ENCODE data around the gene BCOR.

The BCOR gene

GRCh38 chrX:40097504-40098263, at the start of gene BCOR:
Gene BCOR (minus strand): TSS chrX:40097958. CDS start chrX:40077929, 20,029 bp downstream.
- DNase-seq (ENCODE audit: low read depth in 2 of 2) = peak; percentile 57 to 66

GRCh38 chrX:40147126-40147952, 49.6 kb upstream of the BCOR start:
- DNase-seq (ENCODE audit: low read depth in 2 of 2) = no peak

- no peak for DNase-seq (ENCODE audit: low read depth in 2 of 2)
Measured at GRCh38 chrX:40146262-40147125, 48.7 kb upstream of the BCOR start.

DNA sequence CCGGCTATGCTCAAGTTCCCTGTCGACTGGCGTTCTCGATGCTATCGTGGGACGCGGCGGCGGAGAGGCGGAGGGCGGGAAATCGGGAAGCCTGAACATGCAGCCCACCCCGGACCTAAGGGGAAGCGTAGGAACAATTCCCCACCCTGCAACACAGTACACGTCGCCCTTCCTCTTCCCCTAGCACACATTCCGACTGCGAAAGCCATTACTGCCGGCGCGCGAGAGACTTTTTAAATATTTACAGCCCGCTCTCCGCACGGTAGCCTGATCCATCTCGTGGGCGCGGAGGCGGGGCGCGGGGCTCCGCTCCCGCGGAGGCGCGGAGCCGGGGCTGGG, 48.1 kb upstream of the BCOR start:
- no peak for DNase-seq (ENCODE audit: low read depth in 2 of 2)

GRCh38 chrX:40145001-40145922, 47.5 kb upstream of the BCOR start:
- no peak for DNase-seq (ENCODE audit: low read depth in 2 of 2)

GRCh38 chrX:40144576-40144975, 46.8 kb upstream of the BCOR start:
- DNase-seq (ENCODE audit: low read depth in 2 of 2) = no peak

DNA sequence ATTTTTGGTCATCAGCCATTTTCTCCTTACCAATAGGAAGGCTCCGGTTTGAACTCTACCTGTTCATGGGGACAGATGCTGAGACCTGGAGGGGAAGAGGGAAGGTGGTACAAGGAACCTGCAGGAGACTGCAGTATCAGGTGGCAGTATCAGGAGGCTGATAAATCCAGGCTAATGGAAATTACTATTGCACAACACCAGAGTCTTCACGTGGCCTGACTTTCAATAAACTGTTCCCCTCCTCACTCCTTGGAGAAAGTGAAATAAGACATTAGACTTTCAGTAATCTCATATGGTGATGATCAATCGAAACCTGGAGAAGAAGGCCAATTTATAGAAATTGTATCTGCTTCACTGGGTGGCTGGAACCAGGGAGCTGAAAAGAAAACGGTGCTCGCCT, 46.2 kb upstream of the BCOR start:
- DNase-seq (ENCODE audit: low read depth in 2 of 2) = no peak

- DNase-seq (ENCODE audit: low read depth in 2 of 2) = no peak
Measured at GRCh38 chrX:40143001-40143400, 45.2 kb upstream of the BCOR start.

- DNase-seq (ENCODE audit: low read depth in 2 of 2) = no peak
Measured at GRCh38 chrX:40142417-40142816, 44.7 kb upstream of the BCOR start.

DNA sequence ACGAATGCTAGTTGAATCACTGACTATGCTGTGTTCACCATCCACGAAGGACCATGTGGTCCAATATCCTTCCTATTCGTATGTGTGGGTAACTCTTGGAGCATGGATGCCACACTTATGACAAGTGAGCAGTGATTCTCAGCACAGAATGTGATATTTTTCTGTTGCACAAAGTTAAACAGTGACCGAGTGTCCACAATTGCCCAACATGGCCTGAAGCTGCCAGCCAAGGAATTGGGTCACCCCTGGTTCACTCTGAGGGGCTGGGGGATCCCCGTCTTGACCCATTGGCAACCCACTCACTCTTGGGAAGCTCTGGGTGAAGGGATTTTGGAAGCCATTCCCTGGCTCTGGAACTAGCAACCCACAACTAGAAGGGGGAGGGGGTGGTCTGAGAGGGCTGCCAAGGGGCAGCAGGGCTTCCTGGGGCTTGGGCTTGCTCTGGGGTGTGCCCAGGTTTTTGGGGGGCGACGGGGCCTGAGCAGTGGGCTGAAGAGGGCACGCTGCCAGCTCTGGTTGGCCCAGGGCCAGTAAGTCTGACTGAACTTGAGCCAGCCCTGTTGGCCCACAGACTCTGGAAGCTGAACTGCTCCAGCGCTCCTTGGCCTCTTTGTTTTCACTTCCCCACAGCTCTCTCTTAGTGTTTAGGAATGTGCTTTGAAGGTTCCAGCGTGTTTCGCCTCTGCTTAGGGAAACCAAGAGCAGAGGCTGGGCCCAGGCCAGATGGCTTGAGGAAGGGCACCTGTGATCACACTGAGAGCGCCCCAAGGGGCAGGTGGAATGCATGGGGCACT, 43.1 kb upstream of the BCOR start:
- DNase-seq (ENCODE audit: low read depth in 2 of 2) = no peak

DNA sequence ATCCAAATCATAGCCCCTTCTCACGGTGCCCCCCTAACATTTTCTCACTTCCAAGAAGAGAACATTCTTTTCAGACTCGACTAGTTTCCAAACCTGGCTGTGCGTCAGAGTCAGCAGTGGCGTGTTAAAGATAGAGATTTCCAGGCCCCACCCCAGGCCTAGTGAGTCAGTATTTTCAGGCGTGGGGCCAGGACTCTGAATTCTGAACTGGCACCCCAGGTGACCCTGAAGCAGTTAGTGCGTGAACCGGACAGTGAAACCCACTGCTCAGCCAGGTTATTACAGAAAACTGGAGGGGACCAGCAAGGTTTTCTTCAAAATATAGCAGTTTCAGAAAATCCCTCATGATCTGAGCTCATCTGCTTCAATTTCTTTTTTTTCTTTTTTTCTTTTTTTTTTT, 35.0 kb upstream of the BCOR start:
- no peak for DNase-seq (ENCODE audit: low read depth in 2 of 2)

DNA sequence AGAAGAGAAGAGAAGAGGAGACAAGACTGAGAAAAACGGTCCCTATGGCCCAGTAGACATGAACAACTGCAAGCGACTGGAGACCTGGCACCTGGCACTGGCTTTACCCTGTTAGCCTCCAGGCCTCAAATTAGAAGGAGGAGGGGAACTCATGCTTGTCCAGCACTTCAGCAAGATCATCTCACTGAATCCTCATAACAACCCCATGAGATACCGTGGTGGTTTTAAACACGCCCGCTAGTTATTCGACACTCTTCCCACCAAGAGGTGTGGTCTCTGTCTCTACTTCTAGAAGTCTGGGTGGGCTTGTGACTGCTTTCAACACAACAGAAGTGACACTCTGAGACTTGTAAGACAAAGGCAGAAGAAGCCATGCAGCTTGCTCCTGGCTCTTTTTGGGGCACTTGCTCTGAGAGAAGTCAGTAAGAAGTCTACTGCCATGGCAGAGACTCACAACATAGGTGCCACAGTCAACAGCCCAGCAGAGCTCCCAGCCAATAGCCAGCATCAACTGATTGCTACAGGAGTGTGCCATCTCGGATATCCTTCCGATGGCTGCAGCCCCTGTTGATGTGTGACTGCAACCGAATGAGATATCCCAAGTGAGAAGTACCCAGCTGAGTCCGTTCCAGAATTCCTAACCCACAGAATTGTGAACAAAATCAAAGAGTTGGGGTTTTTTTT, 34.0 kb upstream of the BCOR start:
- DNase-seq (ENCODE audit: low read depth in 2 of 2) = no peak

GRCh38 chrX:40130207-40130606, 32.4 kb upstream of the BCOR start:
- DNase-seq (ENCODE audit: low read depth in 2 of 2) = no peak

DNA sequence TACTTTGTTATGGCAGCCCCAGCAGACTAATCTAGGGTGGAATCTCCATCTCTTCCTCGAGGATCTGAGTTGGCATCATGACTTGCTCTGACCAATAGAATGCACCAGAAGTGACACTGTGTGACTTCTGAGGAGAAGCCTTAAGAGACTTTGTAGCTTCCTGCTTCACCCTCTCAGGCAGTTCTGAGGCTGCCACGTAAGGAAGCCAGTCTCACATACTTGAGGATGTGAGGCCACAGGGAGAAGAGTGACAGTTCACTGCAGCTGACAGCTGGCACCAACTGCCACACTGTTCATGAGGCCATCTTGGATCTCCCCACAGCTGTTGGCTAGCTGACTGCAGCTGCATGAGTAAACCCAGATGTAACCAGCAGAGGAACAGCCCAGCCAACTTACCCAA, 29.3 kb upstream of the BCOR start:
- DNase-seq (ENCODE audit: low read depth in 2 of 2) = no peak

- no peak for DNase-seq (ENCODE audit: low read depth in 2 of 2)
Measured at GRCh38 chrX:40122487-40122886, 24.7 kb upstream of the BCOR start.

DNA sequence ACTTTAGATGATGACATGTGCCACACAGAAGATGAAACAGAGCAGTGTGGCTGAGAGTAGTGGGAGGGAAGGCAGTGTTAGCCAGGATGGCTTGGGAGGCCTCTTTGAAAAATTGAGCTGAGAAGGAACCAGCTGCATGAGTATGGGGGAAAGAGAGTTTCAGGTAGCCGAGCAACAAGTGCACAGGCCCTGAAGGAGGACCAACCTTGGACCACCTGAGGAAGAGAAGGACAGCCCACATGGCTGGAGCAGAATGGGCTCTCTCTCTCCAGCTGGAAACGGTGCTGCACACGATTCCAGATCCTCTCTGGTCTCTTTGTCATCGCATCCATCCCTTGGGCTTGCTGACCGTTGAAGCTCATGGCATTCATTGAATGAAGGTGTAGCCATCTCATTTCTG, 23.9 kb upstream of the BCOR start:
- DNase-seq (ENCODE audit: low read depth in 2 of 2) = no peak

DNA sequence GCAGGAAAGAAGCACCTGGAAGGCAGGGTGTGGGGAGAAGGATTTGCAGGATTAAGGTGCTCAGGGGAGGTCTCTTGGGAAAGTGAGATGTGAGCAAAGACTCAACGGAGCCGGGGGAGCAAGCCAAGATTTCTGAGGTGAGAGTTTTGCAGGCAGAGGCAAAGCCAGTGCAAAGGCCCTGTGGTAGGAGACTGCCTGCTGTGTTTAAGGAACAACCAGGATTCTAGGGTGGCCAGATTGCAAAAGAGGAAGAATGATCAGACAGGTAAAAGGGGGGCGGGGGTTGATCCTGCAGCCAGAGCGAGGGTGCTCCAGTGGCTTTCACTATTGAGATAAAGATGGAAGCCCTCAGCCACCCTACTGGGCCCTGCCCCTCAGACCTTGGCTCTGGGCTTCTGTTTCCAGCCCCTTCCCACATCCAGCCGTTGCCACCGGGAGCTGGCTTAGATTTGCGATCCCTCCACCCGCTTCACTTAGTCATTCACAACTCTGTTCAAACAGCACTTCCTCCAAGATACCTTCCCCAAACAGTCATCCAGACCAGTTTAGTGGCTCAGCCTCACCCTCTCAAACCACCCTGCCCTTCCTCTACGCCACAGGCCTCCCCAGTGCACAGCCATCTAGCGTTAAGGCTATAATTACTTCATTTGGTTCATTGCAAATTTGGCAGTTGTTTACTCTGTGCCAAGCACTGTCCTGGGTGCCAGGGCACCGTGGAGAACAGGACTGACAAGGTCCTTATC, 23.3 kb upstream of the BCOR start:
- DNase-seq (ENCODE audit: low read depth in 2 of 2) = no peak

GRCh38 chrX:40117715-40118285, 20.0 kb upstream of the BCOR start:
- no peak for DNase-seq (ENCODE audit: low read depth in 2 of 2)

GRCh38 chrX:40116925-40117324, 19.2 kb upstream of the BCOR start:
- DNase-seq (ENCODE audit: low read depth in 2 of 2) = no peak

Data from stimulated activated CD4-positive, alpha-beta T cell treated with anti-CD3 and anti-CD28 coated beads, Interleukin-4, amount 100 ng/mL, for 48 hours (primary cell).